Ectodermal cell (in vitro differentiated cells): ENCODE measurements around the gene SLC22A3.
A peak's percentile ranks its signal among the peaks of the same experiment; 100 is the strongest.
"Not testable (repeated sequence)": the region's sequence is repeated elsewhere in the genome, so short reads cannot be mapped to it uniquely, and the experiment has no call there.

ENCODE experiments used
- H3K27ac ChIP-seq: 2 replicates; pipeline ENCODE4 v1.7.0; 2013; ENCODE audit warnings: mild to moderate bottlenecking, low read depth, low read length; ENCODE audit not compliant: insufficient read depth, poor library complexity, severe bottlenecking
- H3K27me3 ChIP-seq: 2 replicates; pipeline ENCODE4 v1.7.0; 2013; ENCODE audit warnings: mild to moderate bottlenecking, low read length; ENCODE audit not compliant: insufficient read depth, control insufficient read depth, poor library complexity, severe bottlenecking
- H3K36me3 ChIP-seq: one replicate; pipeline ENCODE4 v1.7.0; 2013; ENCODE audit warnings: low read length; ENCODE audit not compliant: control insufficient read depth, insufficient read depth
- H3K4me1 ChIP-seq: one replicate; pipeline ENCODE4 v1.7.0; 2013; ENCODE audit warnings: low read length; ENCODE audit not compliant: control insufficient read depth, insufficient read depth
- H3K4me3 ChIP-seq: 2 replicates; pipeline ENCODE4 v1.7.0; 2013; ENCODE audit warnings: low read depth, low read length, control low read depth; ENCODE audit not compliant: insufficient read depth
- H3K9me3 ChIP-seq: 2 replicates; pipeline ENCODE4 v1.7.0; 2013; ENCODE audit warnings: mild to moderate bottlenecking, low read length, moderate library complexity; ENCODE audit not compliant: control insufficient read depth
- WGBS, 2 experiments: methylation state at CpG; one replicate each; pipeline ENCODE4 v1.1.7; 2013; ENCODE audit warnings: missing lambda C conversion rate in 2 of 2; 5-methylcytosine and 5-hydroxymethylcytosine counted together

The SLC22A3 gene

DNA sequence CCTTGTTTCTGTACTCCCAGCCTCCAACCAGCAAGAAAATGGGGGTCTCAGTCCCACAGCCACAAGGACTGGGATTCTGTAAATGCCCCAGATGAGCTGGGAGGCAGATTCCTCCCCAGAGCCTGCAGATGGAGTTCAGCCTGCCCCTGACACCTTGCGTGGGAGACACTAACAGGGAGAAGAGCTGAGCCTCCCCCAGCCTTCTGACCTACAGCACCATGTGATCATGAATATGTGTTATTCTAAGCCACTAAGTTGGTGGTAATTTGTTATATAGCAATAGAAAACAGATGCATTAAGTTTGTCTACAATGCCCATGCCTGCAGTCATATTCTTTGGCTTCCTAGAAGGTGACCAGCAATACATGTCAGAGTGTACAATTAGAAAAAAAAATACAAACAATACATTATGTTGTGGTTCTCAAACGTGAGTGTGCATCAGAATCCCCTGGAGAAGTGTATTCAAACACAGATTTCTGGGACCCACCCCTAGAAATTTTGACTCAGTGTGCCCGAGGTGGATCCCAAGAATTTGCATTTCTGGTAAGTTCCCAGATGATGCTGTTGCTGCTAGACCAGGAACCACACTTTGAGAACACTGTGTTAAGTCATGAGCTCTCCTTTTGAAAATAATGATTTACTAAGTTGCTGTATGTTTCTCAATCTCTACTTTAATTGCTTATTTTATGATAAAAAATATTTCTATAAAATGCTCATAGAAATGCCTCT lies 39.9 kb downstream of the SLC22A3 start:
- no peaks in the 10 kb centered on the region for H3K4me1 ChIP-seq
- H3K4me3 ChIP-seq, result no peak overlapping the region
- H3K27ac ChIP-seq, result no peak overlapping the region
- no peaks in the 10 kb centered on the region for H3K36me3 ChIP-seq
- H3K9me3 ChIP-seq, result no peaks in the 10 kb centered on the region
- H3K27me3 ChIP-seq, result no peaks in the 10 kb centered on the region
- 86 to 88% methylated on average over 3 of the region's 3 CpGs for WGBS, 2 experiments

DNA sequence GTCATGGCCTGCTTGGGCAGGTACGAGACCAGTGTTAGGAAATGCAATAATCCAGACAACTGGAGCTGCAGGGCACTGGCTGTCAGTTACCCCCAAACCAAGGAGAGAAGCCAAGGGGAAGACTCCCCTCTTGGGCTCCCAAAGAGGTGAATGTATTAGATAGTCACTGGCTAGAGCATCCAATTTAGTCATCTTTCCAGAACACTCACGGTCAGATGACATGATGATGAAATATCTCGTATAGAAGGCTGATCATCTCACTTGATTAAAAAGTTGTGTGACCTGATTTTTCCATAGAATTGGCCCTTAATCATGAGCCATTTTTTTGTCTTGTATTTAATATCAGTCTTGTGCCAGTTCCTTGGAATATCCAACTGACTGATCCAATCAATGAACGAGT lies 40.7 kb downstream of the SLC22A3 start:
- no peak overlapping the region for H3K27ac ChIP-seq

DNA sequence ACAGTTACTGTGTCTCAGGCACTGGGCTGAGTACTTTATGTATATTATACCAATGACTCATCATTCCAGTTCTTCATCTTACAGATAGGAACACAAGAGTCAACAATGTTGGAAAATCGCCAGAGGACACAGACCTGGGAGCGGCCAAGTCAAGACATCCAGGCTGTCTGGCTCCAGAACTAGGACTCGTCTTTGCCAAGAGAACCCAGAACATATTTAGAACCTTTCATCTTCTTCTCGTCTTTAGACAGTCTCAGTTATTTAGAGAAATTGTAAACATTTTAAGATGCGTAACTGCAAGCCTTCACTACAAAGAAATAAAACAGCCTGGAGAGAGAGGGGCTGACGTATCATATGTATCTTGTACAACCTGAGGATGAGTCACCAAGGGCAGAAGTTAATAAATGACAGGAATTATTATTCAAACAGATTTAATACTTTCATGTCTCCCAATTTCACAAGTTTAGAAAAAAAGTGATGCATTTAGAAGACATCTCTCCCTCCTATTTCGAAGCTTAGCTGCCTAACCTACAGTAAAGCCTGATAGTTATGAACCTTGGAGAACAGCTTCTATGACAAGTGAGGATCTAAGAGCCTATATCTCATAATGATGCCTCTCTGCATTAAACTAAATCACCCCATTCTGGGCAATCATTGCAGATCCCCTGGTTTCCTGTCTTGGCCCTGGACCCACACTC lies 43.4 kb downstream of the SLC22A3 start:
- no peak overlapping the region for H3K27ac ChIP-seq

More for the DNA sequence above, 40.7 kb downstream of the SLC22A3 start:
- H3K36me3 ChIP-seq, result no peaks in the 10 kb centered on the region
- no peaks in the 10 kb centered on the region for H3K4me1 ChIP-seq
- WGBS, 2 experiments, result 94 to 95% methylated on average over 4 of the region's 4 CpGs
- H3K27me3 ChIP-seq, result no peaks in the 10 kb centered on the region
- H3K4me3 ChIP-seq, result no peak overlapping the region
- no peaks in the 10 kb centered on the region for H3K9me3 ChIP-seq

DNA sequence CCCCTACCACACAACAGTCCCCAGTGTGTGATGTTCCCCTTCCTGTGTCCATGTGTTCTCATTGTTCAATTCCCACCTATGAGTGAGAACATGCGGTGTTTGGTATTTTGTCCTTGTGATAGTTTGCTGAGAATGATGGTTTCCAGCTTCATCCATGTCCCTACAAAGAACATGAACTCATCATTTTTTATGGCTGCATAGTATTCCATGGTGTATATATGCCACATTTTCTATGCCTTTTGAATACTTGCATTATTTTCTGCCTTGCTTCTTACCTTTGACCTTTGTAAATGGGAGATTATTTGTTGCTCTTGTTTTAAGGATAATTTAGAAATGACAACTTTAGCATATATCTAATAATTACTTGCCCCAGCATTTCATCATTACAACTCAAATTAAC lies 45.3 kb downstream of the SLC22A3 start:
- not testable (repeated sequence) for H3K27ac ChIP-seq, H3K36me3 ChIP-seq, H3K4me3 ChIP-seq, H3K9me3 ChIP-seq, H3K4me1 ChIP-seq, H3K27me3 ChIP-seq
- no CpG with 5 or more reads among the region's 1 CpG for WGBS, 2 experiments

More for the DNA sequence above, 43.4 kb downstream of the SLC22A3 start:
- Histone ChIP-seq H3K4me3 (no peak overlapping the region), H3K36me3 (no peaks in the 10 kb centered on the region), H3K9me3 (no peaks in the 10 kb centered on the region), H3K27me3 (no peaks in the 10 kb centered on the region), H3K4me1 (no peaks in the 10 kb centered on the region)
- 89% methylated on average over 4 to 7 of the region's 7 CpGs for WGBS, 2 experiments

- Histone ChIP-seq H3K9me3 (no peaks in the 10 kb centered on the region), H3K27me3 (no peaks in the 10 kb centered on the region), H3K36me3 (no peaks in the 10 kb centered on the region), H3K27ac (peak overlapping the region; percentile 67), H3K4me1 (no peaks in the 10 kb centered on the region), H3K4me3 (no peak overlapping the region)
- WGBS, 2 experiments, result 69 to 74% methylated on average over 8 of the region's 8 CpGs
Measured at GRCh38 chr6:160393891-160394653, 45.9 kb downstream of the SLC22A3 start.

DNA sequence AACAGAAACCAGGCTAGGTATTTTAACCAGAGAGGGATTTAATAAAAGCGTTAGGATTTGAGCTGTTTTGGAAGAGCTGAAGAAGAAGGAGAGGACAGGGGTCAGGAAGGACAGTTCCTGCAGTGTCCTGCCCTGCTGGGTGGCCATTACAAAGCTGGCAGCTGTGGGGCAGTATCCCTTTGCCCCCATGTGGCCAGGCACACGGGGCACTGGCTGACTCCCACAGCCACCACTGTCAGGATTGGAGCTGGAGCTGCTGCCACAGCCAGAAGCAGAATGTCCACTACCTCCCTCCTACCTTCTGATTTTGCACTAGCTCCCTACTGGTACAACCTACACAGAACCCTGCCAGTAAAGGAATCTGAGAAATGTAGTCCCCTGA lies 46.5 kb downstream of the SLC22A3 start:
- no peaks in the 10 kb centered on the region for H3K4me1 ChIP-seq
- H3K9me3 ChIP-seq, result no peaks in the 10 kb centered on the region
- peak overlapping the region; percentile 67 for H3K27ac ChIP-seq
- WGBS, 2 experiments, result 64 to 68% methylated on average over 2 of the region's 2 CpGs
- H3K36me3 ChIP-seq, result no peaks in the 10 kb centered on the region
- no peak overlapping the region for H3K4me3 ChIP-seq
- no peaks in the 10 kb centered on the region for H3K27me3 ChIP-seq

DNA sequence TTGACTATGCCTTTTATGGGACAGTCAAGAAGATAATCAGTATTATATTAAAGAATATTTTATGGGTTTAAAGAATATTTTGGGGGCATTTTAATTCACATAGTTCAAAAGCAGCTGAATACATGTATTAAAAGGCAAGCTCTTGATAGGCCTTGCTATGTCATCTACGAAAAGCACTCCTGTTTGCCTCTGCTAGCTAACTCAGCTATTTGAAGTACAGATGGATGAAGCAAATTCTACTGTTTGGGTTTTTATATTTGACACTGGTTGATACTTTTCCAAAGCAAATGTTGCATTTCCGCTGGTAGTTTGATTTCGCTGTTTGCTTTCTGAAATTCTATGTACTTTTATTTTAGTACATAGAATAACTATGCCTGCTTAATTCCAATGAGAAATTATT lies 47.0 kb downstream of the SLC22A3 start:
- Histone ChIP-seq H3K27me3 (no peaks in the 10 kb centered on the region), H3K4me3 (no peak overlapping the region), H3K4me1 (no peaks in the 10 kb centered on the region), H3K36me3 (no peaks in the 10 kb centered on the region), H3K9me3 (no peaks in the 10 kb centered on the region), H3K27ac (no peak overlapping the region)
- 85 to 91% methylated on average over 1 to 3 of the region's 3 CpGs for WGBS, 2 experiments

DNA sequence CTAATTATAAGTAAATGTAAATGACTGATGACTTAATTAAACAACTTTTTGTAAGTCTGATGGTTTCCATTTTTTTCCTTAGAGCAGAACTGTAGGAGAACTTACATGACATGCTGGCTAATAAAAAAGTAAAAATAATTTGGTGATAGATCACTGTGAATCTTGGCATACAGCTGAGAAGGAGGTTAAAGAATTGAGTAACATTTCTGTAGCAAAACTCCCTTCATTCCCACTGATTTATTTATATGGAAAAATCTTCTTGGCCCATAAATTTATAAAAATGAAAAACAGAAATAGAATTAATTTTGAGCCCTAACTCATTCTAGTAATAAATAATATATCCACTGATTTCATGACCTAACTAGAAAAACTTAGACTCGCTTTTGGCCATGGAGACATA lies 48.1 kb downstream of the SLC22A3 start:
- 83 to 100% methylated on average over 1 of the region's 1 CpG for WGBS, 2 experiments
- no peaks in the 10 kb centered on the region for H3K4me1 ChIP-seq
- no peak overlapping the region for H3K4me3 ChIP-seq
- H3K9me3 ChIP-seq, result no peaks in the 10 kb centered on the region
- no peaks in the 10 kb centered on the region for H3K27me3 ChIP-seq
- H3K36me3 ChIP-seq, result no peaks in the 10 kb centered on the region
- H3K27ac ChIP-seq, result no peak overlapping the region

DNA sequence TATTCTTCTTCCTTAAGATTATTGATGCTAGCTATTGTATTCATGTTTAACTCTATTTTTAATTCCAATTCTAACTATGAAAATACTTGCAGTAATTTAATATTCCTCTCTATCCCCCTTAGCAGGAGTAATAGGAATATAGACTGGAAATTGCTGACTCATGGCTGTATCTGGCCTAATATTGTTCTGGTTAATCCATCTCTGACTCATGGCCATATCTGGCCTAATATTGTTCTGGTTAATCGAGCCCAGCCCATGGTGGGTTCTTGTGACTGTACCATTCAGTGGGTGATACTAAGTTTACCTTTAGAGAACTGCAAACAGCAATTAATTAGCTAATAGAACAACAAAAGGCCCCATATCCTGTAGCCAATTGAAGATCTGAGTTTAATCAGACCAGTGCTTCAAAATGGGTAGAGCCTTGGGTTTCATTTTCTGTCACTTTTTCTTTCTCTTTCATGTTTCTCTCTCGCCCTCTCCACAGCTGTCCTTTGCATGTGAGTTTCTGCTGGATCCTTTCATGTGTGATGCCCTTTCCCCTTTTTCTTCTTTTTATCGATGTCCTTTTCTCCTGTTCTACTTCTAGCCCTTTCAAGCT lies 50.6 kb downstream of the SLC22A3 start:
- Histone ChIP-seq H3K36me3 (no peaks in the 10 kb centered on the region), H3K9me3 (no peaks in the 10 kb centered on the region), H3K4me3 (no peak overlapping the region), H3K4me1 (no peaks in the 10 kb centered on the region), H3K27ac (no peak overlapping the region), H3K27me3 (no peaks in the 10 kb centered on the region)
- 87 to 91% methylated on average over 3 of the region's 3 CpGs for WGBS, 2 experiments

DNA sequence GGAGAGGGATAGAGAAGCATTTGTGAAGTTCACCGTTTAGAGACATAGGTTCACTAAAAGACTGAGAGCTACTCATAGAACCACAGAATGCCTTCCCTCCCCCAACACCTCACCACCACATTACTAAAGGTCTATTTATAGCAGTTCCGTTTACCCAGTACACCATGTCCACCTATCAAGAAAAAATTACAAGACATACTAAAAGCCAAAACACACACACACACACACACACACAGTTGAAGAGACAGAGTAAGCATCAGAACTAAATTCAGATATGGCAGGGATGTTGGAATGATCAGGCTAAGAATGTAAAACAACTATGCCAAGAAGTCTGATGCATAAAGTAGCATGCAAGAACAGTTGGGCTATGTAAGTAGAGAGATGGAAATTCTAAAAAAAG lies 52.3 kb downstream of the SLC22A3 start:
- H3K4me3 ChIP-seq, result no peak overlapping the region
- no peak overlapping the region for H3K27ac ChIP-seq
- no peaks in the 10 kb centered on the region for H3K9me3 ChIP-seq
- H3K27me3 ChIP-seq, result no peaks in the 10 kb centered on the region
- WGBS, 2 experiments, result 78 to 92% methylated on average over 2 of the region's 2 CpGs
- no peaks in the 10 kb centered on the region for H3K4me1 ChIP-seq
- H3K36me3 ChIP-seq, result no peaks in the 10 kb centered on the region
